HG02870 (cell line): ENCODE measurements around the gene SHH.

Experiments
- ATAC-seq: cut with Tn5 transposase; IDR thresholded peaks from one replicate; pipeline ENCODE4 v1.9.1; 2021; ENCODE audit warnings: mild to moderate bottlenecking, moderate library complexity; ENCODE audit not compliant: unreplicated experiment

SHH gene

DNA sequence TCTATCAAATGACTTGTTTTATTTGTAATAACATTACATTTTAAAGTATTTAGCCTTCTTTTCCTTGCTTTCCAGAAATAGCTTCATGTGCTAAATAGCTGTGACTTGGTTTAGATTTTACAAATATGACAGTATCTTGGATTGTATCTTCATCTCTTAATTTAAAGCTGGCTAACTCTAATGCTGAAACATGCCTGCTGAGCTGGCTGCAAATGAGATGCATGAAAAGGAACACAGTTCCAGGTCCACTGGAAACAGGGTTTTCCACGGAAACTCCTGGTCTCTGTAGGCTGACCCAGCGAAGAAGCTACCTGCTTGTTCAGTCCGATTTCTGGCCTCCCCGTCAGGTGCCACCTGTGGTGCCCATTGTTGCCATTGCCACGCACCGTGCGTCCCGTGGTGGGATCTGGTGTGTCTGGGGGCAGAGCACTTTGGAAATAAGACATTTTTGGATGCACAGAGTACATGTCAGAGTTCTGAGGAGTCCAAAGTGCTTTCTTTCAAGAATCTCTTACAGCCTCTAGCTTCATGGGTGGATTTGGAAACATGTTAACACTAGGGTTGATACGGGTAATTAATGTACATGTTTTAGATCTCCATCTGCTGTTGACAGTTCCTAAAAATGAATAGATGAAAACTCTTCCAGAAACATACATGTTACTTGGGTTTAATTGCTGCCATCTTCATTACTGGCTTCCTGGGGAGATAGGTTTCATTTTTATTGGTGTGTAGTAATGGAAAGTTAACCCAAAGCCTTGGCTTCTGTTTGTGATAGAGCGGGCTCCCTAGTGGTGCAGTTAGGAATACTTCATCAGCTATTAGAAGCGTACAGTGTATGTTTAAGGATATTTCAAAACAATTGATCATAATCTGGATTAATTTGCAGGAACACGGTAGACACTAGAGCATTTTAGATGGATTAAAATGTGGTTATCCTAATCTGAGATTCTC lies 45.0 kb downstream of the SHH start:
- no peak for ATAC-seq

DNA sequence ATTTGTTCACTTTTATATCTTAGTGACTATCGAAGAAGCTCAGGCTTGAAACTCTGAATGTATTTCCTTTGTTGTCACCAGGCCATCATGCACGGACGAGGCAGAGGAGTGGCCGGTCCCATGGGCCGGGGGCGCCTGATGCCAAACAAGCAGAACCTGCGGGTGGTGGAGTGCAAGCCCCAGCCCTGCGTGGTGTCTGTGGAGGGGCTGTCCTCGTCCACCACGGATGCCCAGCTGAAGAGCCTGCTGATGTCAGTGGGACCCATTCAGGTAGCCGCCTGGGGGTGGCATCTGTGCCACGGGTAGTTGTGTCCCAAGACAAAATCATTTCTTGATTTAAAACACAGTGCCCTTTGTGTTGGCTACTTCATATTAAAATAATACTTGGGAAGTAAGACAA lies 45.9 kb downstream of the SHH start:
- no peak for ATAC-seq

DNA sequence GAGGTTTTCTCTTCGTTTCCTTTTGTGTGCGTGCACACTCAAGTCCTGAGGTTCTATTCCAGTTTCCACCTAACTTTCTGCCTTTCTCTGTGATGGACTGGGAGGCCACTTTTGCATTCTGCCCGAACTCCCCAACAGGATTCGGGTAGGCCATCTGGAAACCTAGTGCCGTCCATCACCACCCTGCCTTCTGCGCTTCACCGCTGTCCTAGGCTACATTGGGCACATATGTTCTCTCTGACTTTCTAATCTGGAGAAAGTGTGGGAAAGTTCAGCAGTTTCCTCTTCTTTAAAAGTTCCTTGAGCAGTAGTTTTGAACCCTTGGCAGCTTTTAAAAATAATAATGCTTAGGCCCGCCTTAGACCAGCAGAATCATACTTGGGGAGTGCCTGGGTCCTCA lies 46.8 kb downstream of the SHH start:
- no peak for ATAC-seq

DNA sequence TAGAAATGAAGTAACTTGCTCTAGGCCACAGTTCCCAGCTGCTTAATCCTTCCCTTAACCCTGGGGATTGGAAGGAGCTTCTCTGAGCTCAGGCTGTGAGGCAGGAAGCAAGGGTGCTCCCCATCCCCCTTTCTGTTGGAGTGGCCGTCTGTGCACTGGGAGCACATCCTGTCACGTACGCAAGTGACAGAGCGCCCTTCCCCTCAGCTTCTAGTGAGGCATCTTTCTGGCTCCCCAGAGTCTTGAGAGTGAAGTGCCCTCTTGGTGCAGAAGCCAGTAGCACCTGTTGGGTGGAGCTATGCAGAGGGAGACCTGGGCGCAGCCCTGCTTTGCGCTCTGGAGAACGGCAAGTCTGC lies 47.8 kb downstream of the SHH start:
- ATAC-seq = no peak

DNA sequence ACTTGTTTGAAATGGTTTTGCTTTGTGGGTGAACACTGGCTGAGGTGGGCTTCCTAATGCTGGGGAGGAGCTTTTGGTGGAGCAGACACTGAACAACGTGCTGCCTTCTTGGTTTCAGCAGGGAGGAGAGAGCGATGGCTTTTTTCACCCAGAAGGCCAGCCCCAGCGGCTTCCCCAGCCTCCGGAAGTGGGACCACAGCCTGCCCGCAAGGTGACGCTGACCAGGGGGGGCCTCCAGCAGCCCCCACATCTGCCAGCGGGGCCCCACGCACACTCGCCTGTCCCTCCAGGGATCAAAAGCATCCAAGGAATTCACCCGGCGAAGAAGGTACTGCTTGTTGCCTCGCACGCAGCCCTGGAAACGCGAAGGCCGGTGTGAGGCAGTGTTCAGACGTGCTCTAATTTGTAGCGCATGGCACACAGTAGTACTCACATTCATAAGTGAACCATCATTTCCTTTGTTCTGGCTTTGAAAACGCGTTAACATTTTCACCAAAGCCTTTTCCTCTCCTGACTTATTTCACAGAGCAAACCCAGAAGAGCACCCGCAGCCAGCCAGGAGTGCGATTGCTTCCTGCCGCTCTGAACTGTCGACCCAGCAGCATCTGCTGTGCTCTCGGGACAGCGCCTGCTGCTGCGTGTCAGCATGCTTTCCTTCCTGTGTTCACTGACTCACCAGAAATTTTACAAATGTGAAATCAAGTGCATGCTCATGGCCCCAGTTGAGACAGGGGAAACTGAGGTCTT lies 48.4 kb downstream of the SHH start:
- no peak for ATAC-seq

DNA sequence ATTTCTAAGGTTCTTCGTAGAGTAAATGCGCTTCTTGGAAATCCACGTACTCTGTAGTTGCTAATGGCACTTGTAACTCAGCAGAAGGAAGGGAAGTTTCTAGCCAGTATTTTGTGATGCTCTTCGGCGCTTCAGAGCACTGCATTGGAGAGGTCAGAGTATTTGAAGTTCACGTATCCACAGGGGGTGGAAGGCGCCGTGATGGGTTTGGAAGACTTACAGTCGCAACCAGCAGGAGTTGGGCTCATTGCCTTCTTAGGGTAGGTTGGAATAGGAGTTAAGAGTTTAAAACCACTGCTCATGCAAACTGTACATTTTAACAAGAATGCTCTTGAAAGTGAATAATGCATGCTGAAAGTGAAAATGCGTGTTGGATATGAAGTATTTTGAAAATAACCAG lies 49.1 kb downstream of the SHH start:
- no peak for ATAC-seq

DNA sequence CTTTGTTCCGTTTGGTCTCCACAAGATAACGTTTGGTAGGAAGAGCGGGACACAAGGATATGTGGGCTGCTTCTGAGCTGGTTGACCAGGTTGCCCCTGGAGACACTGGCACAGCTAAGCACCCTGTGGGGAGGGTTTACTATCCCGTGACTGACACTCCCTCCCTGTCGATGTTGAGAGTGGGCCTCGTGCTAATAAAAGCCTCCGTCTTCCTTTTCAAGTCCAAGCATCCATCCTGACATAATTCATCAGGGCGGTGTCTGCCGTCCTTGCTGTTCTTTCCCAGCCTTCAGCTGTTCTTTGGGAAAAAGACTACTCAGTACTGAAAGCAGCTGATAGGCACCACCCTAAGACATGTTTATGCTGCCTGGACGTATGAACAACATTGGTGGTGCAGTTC lies 49.6 kb downstream of the SHH start:
- no peak for ATAC-seq

DNA sequence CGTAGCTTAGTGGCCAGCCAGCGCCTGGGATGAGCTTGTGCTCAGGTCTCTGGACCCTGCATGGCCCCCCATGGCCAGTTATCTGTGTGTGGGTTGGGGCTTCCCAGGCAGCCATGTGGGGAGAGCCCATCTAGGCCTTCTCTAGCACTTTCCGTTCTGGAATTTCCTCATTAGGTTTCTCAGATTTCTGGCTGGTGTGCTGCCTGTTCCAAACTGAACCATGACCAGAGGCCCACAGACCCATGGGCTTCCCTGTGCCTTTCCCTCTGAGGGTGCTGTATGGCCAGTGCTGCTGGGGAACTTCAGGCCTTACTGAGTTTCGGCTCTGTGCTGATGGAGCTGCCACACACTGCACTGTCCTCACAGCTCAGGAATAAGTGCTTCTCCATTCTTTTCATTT lies 50.2 kb downstream of the SHH start:
- no peak for ATAC-seq

DNA sequence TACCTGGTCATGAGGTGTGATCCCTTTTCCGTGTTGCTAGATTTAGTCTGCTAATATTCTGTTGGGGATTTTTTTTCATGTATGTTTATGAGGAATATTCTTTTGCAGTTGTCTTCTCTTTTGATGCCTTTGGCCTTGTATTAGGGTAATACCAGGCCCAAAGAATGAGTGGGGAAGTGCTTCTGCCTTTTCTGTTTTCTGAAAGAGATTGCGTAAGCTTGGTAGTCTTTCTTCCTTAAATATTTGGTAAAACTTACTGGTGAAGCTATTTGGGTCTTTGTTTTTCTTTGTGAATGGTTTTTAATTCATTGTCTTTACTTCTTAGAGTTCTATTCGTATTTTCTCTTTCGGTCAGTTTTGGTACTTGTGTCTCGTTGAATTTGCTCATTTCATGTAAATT lies 51.1 kb downstream of the SHH start:
- no peak for ATAC-seq

DNA sequence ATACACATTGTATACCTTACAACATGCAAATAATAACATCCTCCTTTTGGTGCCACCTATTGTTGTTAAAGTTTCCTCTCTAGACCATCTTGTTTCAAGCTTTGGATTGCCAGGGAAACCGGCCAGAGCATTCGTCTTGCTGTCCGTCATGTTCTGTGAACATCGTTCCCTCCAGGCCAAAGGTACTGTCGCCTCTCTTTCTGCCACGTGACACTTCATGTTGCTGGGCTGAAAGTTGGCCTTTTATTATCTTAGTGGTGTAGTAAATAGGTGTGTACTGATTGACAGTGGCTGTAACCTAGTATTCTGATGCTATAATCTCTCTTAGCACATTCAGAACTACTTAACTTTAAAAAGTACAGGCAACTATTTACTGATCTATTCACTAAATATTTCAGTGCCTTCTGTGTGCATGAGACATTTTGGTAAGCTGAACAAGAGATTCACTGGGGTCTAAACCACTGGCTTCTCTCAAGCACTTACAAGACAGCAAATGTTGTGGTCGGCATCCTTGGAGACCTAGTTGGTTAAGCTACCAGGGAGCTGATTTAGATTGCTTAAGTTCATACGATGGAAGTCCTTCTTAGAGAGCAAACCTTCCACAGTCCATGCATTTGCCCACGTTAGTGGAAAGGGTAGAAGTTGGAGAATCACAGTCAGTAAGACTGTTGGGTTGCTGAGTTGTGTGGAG lies 52.4 kb downstream of the SHH start:
- no peak for ATAC-seq

DNA sequence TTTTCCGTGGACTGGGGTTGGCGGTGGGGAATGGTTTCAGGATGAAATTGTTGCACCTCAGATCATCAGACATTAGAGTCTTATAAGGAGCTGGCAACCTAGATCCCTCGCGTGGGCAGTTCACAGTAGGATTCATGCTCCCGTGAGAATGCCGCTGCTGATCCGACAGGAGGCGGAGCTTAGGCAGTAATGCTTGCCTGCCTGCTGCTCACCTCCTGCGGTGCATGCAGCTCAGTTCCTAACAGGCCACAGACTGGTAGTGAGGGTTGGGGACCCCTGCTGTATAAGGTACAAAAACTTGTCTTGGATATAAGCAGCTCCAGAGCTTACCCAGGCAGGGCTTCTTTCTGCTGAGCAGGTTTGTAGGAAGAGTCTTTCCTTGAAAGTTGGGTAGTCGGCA lies 53.9 kb downstream of the SHH start:
- no peak for ATAC-seq

DNA sequence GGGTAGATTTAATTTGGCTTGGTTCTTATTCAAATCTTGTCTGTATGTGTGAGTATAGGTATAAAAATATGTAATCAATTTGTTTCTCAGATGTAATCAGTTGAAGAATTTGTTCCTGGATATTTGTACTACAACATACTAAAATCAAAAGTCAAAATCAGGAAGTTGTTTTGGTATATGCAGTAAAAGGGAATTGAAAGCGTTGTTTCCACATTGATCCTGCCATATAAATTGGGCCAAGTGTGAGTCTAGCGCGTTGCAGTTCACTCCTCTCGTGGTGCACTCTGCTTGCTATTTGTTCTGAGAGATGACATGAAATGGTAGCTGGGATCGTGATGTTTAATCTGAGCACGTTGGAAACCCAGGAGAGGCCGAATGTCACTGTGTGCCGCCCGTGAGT lies 55.9 kb downstream of the SHH start:
- no peak for ATAC-seq

DNA sequence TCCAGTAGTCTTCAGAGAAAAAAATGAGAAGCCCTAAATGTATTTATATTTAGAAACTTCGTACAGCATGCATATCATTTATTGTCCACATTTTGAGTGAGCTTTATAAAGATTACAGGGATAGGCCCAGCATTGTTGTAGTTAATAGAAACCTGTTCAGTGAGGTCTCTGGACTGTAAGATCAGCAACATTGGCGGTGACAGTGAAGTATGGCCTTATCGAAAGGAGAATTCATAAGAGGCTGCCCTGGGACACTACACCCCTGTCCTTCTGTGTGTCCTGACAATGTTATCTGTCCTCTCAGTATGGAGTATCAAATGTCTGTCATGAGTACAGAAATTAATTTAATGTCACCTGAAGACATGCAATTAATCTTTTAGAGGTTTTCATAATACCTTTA lies 57.2 kb downstream of the SHH start:
- no peak for ATAC-seq

DNA sequence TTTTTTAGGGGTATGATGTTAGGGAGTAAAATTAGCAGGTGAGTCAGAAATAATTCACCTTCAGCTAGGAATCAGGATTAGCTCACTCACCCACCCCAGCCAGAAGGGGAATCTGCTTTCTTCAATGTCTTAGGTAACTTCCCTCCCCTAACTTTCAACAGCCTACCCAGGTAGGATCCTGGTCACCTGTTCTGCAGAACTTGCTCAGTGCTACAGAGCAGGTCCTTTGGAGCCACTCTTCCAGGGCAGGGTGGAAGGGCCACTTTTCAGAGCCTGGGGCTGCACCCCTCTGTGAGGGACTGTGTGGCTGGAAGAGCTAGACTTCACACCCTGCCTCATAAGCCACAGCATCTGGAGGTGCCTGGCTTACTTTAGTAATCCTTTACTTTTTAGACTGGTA lies 58.1 kb downstream of the SHH start:
- ATAC-seq = no peak

DNA sequence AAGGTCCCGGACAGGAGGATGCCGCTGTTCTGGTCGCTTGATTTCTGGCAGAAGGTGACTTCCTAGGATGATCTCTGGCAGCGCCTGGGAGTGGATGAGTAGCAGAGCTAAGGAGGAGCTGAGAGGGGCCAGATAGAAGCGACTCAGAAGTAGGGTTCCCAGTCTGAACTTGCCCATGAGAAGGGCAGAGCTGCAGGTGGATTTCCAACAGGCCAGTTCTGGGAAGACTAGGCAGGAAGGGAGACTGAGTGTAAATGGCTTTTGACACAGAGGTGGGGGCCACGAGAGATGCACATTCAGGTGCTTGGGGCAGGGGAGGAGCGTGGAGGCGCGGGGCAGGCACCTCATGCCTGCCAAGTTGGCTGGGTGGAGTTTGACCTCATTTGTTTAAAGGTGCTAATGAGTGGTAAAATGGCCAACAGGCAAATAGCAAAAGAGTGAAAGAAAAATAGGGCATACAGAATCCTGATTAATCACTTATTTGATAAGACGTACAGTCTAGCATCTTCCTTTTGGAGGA lies 58.8 kb downstream of the SHH start:
- ATAC-seq = peak; percentile 11

DNA sequence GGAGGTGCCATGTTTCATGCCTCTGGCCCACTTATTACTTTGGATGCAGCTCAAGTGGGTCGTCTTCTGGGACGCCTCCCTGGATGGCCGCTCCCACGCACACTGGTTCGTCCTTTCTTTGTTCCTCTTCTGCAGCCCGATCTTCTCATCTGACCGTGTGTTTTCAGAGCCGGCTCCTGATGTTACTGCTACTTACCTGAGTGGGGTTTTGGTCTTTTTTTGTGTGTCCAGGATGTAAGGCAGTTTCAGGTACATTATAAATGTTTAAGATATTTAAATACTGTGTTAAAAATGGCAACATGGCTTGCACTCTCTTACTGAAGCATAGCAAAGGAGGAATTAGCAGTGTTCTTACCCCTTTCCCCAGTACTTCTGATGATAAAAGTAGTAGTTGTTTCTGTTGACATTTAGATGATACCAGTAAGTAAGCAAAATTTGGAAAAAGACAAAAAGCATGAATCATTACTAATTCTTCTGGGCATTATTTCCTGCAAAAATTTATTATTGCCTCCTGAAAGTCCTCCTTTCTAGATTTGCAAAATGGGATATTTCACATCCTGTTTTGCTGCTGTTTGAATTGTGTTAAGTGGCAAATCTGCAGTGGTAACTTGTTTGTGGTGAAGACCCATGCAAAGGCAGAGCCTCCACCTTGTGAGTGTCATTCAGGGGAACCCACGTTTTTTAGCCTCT lies 59.4 kb downstream of the SHH start:
- ATAC-seq = peak; percentile 69

DNA sequence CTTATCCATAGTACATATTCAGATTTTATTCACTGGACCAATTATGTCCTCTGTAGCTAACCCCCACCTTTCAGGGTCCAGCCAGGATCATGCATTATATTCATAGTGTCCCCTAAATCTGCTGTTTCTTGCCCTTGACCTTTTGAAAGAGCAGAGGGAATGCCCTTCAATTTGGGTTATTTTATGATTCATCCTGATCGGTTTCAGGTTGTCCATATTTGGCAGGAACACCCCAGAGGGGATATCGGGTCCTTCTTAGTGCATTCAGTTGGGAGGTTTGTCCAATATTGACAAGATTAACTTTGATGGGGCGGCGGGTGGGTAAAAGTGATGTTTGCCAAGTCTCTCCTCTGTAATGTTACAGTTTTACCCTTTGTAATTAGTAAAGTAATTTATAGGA lies 60.9 kb downstream of the SHH start:
- no peak for ATAC-seq

DNA sequence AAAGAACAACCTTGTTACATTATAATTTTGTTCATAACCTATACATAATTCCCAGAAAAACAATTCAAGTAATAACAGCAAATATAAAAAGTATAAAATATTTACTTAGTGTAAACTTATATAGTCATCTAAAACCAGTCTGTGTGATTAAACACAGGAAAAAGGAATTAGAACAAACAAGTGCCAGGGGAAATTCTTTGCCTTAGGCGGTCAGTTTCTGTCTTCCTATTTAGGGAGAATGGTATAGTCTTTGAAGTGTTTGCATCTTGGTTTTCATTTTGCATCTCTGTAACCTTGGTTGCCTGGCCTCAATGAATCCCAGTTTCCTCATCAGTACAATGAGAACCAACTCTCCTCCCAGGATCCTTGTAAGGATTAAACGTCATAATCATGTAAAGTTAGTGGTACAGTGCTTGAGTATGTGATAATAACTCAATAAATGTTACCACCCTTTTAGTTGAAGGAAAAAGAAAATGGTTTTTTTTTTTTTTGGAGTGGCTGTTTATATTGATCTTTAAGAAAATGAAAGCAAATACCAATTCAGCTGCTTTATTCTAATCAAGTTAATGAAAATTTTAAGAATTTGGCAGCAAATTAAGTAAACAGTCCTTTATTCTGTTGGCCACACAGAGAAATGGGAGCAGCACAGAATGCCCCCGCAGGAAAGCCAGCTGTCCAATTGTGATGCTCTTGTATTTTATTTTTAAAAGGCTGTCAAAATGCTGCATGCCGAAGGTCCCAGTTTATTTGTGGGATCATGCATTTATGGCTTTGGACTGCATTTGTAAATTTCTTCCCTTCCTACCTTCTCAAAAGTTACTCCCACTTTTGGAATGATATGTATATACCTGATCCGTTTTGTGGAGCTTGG lies 61.8 kb downstream of the SHH start:
- ATAC-seq = no peak
